Liver (tissue), 3 donors: Measurements from ENCODE around the gene SH3GL1.

ENCODE experiments used
- CTCF ChIP-seq: fragments of 150-350 bp; IDR thresholded peaks from 2 replicates; pipeline ENCODE4 v1.5.1; 2017; ENCODE audit warnings: improper control_type of control experiment, low read depth, low read length; ENCODE audit not compliant: missing input control
- FOXA1 ChIP-seq: IDR thresholded peaks from 2 replicates; pipeline ENCODE4 v1.6.1; 2016; ENCODE audit warnings: antibody characterized with exemption
- HNF4A ChIP-seq, 2 donors: conservative IDR thresholded peaks; 2 replicates each; pipeline ENCODE4 v1.6.1; 2016; ENCODE audit warnings: antibody characterized with exemption in 2 of 2, mild to moderate bottlenecking in 2 of 2
- RAD21 ChIP-seq, 2 donors: IDR thresholded peaks; 2 replicates each; pipeline ENCODE4 v1.6.1; 2016; ENCODE audit warnings: antibody characterized with exemption in 2 of 2, mild to moderate bottlenecking in 2 of 2
- RXRA ChIP-seq, 2 donors: IDR thresholded peaks; 2 replicates each; pipeline ENCODE4 v1.6.1; 2017 to 2018; ENCODE audit warnings: antibody characterized with exemption in 2 of 2, mild to moderate bottlenecking in 1 of 2
- TAF1 ChIP-seq: conservative IDR thresholded peaks from 2 replicates; pipeline ENCODE4 v1.6.1; 2016; ENCODE audit warnings: antibody characterized with exemption, mild to moderate bottlenecking
- YY1 ChIP-seq: IDR thresholded peaks from 2 replicates; pipeline ENCODE4 v1.6.1; 2016; ENCODE audit warnings: antibody characterized with exemption, mild to moderate bottlenecking
- TF ChIP-seq, protein P1 (sequence below): IDR thresholded peaks from 2 replicates; pipeline ENCODE4 v1.6.1; 2016; ENCODE audit warnings: antibody characterized with exemption
- donor health status: healthy.
- donor health status: healthy.

- no peak for TF ChIP-seq CTCF
- TF ChIP-seq TAF1: no peak
- TF ChIP-seq, protein P1, sequence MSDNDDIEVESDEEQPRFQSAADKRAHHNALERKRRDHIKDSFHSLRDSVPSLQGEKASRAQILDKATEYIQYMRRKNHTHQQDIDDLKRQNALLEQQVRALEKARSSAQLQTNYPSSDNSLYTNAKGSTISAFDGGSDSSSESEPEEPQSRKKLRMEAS: no peak
- TF ChIP-seq RAD21 (IDR thresholded peaks at IDR 0.05): no peak
- no peak for TF ChIP-seq HNF4A (conservative IDR thresholded peaks at IDR 0.05)
- TF ChIP-seq RXRA (IDR thresholded peaks at IDR 0.05): no peak
- TF ChIP-seq FOXA1: no peak
- TF ChIP-seq YY1: no peak
Observed at GRCh38 chr19:4389511-4390016, 10.8 kb downstream of the SH3GL1 start.
